Psoas muscle (tissue), 8 donors: ENCODE results near the gene HSF5. TPM values are rescaled to one million over a fixed set of nuclear protein-coding genes. Genes with fewer than 3 reads are reported as not detected.

Source experiments
- ATAC-seq, 4 donors: fragments of 200-7000 bp; cut with Tn5 transposase; one replicate each; pipeline ENCODE4 v1.9.1; 2020; ENCODE audit warnings: moderate library complexity in 3 of 4, mild to moderate bottlenecking in 2 of 4
- DNase-seq, 2 donors: peaks; one replicate each; pipeline ENCODE4 v3.0.0-alpha.2; 2020
- H3K27ac ChIP-seq: fragments of 200-600 bp; one replicate; pipeline ENCODE4 v1.8.0; 2022
- H3K27me3 ChIP-seq, 3 donors: fragments of 200-600 bp in 1 of 3; one replicate each; pipeline versions ENCODE4 v1.6.1 to v1.8.0; 2013 to 2022; ENCODE audit warnings: low read length in 2 of 3, mild to moderate bottlenecking in 2 of 3, moderate library complexity in 1 of 3; ENCODE audit not compliant: insufficient read depth in 3 of 3
- H3K36me3 ChIP-seq, 2 donors: fragments of 200-600 bp in 1 of 2; one replicate each; pipeline versions ENCODE4 v1.6.1 to v1.8.0; 2013 to 2022; ENCODE audit warnings: low read depth in 1 of 2, mild to moderate bottlenecking in 1 of 2, moderate library complexity in 1 of 2; ENCODE audit not compliant: insufficient read depth in 1 of 2
- H3K4me1 ChIP-seq: fragments of 200-600 bp; one replicate; pipeline ENCODE4 v1.8.0; 2022
- H3K4me3 ChIP-seq: fragments of 200-600 bp; one replicate; pipeline ENCODE4 v1.8.0; 2022; ENCODE audit warnings: mild to moderate bottlenecking
- H3K9me3 ChIP-seq: fragments of 200-600 bp; one replicate; pipeline ENCODE4 v1.8.0; 2022
- WGBS, 3 donors: extraction: QIAGEN DNeasy Blood & Tissue Kit; methylation state at CpG; one replicate each; pipeline versions ENCODE4 v1.1.6 to v1.1.7; 2013; 5-methylcytosine and 5-hydroxymethylcytosine counted together
- intact Hi-C, 2 donors: fragments of 100-400 bp; cut with DNase I; formaldehyde crosslinking; loops; one replicate each; pipeline versions ENCODE4 v1.11.0 to v1.14.2; 2022
- polyA plus RNA-seq, 3 donors: library from polyadenylated mRNA; stranded (reverse); fragments of 200-250 nt; gene quantifications; one replicate each; pipeline ENCODE4 v1.2.3, GENCODE V29; 2013
- total RNA-seq, 4 donors: library from RNA; stranded (reverse); fragmentation: NEBNext Ultra II Directional in 2 of 4; extraction: Animal tissue kit (Norgen Biotek cat#: 25700) in 2 of 4; gene quantifications; one replicate each; pipeline versions ENCODE4 v1.2.1 to v1.2.4, GENCODE V29; 2021 to 2023
- TF ChIP-seq, protein P1 (sequence below): fragments of 200-600 bp; IDR thresholded peaks from one replicate; pipeline ENCODE4 v1.8.0; 2022; ENCODE audit warnings: antibody characterized with exemption
- donor health status: healthy with polysubstance abuse.
- donor health status: DM: no; HTN: no; CAD: no; lungs with moderate emphysema.
- donor health status: Bipolar disorder and iron deficiency.
- donor health status: healthy.
- donor health status: DM: yes; HTN: yes; CAD: no.
- donor health status: DM: no; HTN: no; CAD: no.
- donor health status: DM: no; HTN: no; CAD: no.
- donor health status: DM: yes; HTN: yes; CAD: no.

Gene HSF5
- total and polyA plus RNA-seq, 7 donors = not detected

DNA sequence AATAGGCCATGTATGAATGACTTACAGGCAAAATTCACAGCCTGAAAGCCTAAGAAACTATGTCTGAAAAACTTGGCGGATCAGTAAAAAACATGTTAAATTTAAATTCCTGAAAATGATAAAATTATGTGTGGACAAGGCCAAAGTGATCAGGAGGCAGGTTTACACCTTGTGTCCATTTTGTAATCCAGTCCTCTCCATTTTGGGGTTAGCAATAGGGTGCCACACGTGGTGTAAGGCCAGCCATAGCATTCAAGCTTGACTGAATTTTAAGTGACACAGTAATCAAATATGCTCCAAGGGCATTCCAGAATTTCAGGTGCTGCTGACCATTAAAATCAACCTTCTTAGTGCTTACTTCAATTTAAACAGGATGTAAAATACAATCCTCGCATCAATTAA, 73.6 kb downstream of the HSF5 start:
- TF ChIP-seq, protein P1, sequence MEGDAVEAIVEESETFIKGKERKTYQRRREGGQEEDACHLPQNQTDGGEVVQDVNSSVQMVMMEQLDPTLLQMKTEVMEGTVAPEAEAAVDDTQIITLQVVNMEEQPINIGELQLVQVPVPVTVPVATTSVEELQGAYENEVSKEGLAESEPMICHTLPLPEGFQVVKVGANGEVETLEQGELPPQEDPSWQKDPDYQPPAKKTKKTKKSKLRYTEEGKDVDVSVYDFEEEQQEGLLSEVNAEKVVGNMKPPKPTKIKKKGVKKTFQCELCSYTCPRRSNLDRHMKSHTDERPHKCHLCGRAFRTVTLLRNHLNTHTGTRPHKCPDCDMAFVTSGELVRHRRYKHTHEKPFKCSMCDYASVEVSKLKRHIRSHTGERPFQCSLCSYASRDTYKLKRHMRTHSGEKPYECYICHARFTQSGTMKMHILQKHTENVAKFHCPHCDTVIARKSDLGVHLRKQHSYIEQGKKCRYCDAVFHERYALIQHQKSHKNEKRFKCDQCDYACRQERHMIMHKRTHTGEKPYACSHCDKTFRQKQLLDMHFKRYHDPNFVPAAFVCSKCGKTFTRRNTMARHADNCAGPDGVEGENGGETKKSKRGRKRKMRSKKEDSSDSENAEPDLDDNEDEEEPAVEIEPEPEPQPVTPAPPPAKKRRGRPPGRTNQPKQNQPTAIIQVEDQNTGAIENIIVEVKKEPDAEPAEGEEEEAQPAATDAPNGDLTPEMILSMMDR = no peak
- H3K4me1 ChIP-seq = no peaks in the 10 kb centered on the region
- H3K27ac ChIP-seq = no peak overlapping the region
- intact Hi-C loops = loop anchor here in 1 of 2 donors (10.0 kb wide), 1 partner anchor 110 kb away; no protein-coding TSS in a partner anchor
- DNase-seq = no peak
- no peaks in the 10 kb centered on the region for H3K9me3 ChIP-seq
- no peaks in the 10 kb centered on the region for H3K36me3 ChIP-seq
- no peak overlapping the region for H3K4me3 ChIP-seq
- 79 to 80% (median 79%) methylated on average over 3 of the region's 3 CpGs for WGBS, 3 donors
- no peak for ATAC-seq
- no peaks in the 10 kb centered on the region for H3K27me3 ChIP-seq

DNA sequence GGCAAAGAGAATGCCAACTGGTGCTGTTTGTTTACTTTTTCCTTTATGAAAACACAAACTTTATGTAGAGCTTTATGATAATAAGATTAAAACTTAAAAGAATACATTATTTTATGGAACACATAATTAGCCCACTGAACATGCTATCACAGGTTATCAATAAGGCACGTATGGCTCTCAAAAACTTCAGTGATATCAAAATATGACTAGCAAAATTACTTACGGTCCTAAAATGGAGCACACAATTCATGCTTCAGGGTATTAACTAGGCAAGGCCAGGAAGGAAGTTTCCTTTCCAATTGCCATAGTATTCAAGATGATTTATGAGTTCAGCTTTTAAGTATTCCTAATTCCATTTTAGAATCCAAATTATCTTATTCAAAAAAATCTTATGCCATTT, 74.5 kb downstream of the HSF5 start:
- no peak for DNase-seq
- H3K27me3 ChIP-seq = no peaks in the 10 kb centered on the region
- ATAC-seq = no peak
- H3K27ac ChIP-seq = no peak overlapping the region
- no peaks in the 10 kb centered on the region for H3K4me1 ChIP-seq
- WGBS, 3 donors = 66 to 68% (median 67%) methylated on average over 2 of the region's 2 CpGs
- intact Hi-C loops = loop anchor here in 1 of 2 donors (10.0 kb wide), 1 partner anchor 109 kb away; no protein-coding TSS in a partner anchor
- H3K4me3 ChIP-seq = no peak overlapping the region
- no peaks in the 10 kb centered on the region for H3K36me3 ChIP-seq
- H3K9me3 ChIP-seq = no peaks in the 10 kb centered on the region
- TF ChIP-seq, protein P1 = no peak

DNA sequence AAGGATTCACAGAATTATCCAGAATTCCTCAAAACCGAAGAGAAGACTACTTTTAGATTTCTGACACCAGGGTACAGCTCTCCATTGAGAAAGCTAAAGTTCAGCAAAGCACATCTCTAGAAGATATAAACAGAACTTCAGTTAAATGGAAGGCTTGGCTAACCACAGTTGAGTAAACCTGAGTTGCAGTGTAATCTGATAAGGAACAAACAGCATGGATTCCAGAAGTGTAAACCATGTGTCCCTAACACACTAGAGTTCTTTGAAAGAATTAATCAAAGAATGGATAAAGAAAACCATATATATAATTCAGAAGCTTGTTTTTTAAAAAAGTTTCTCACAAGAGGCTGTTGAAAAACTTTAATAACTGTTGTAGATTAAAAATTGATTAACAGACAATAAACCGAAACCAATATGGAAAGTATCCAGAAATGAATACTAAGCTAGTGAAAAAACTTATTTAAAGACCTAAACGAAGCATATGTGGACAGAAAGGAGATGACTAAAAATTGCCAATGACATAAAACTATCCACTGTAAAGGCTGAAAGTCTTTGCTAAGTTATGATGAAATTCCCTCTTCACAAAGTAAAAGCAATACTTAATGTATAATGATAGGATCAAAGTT, 75.1 kb downstream of the HSF5 start:
- intact Hi-C loops = loop anchor here in 1 of 2 donors (10.0 kb wide), 1 partner anchor 108 kb away; no protein-coding TSS in a partner anchor
- no peak for ATAC-seq

DNA sequence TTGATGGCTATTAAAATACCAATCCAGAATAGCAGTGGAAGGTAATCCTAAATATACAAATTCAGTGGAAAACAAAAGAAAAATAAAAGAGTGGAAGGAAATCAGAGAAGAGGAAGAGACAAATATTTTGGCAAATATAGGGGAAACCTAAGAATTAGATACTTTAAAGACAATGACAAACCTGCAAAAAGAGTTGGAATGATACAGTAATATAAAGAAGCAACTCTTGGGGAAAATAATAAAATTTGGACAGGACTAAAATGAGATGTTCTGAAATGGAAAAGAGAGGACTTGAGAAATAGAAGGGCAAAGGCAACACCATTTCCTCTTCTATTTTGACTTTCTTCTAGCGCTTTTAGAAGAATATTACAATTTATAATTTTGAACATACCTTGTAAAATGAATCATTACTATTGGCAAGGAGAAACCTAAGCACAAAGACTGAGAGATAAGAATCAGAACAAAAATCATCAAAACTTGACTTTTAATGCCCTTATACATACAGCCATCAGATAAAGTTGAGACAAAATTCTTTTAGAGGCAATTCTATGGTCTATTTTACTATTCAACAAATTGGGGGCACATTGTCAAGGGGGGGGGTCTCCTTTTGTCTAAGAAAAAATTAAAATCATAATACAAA, 76.0 kb downstream of the HSF5 start:
- Histone ChIP-seq H3K27me3 (peaks cover 0 to 2% (median 0%) of the 10 kb centered on the region in 3 donors), H3K9me3 (no peaks in the 10 kb centered on the region), H3K4me3 (no peak overlapping the region), H3K27ac (no peak overlapping the region), H3K4me1 (no peaks in the 10 kb centered on the region), H3K36me3 (no peaks in the 10 kb centered on the region)
- no peak for ATAC-seq
- TF ChIP-seq, protein P1 = no peak
- intact Hi-C loops = loop anchor here in 1 of 2 donors (10.0 kb wide), 1 partner anchor 107 kb away; no protein-coding TSS in a partner anchor
- no peak for DNase-seq
- WGBS, 3 donors = 97 to 100% (median 99%) methylated on average over 1 of the region's 1 CpG

More for the DNA sequence above, 75.1 kb downstream of the HSF5 start:
- Histone ChIP-seq H3K36me3 (no peaks in the 10 kb centered on the region), H3K27ac (no peak overlapping the region), H3K9me3 (no peaks in the 10 kb centered on the region), H3K4me3 (no peak overlapping the region), H3K27me3 (no peaks in the 10 kb centered on the region), H3K4me1 (no peaks in the 10 kb centered on the region)
- TF ChIP-seq, protein P1 = no peak
- DNase-seq = no peak
- 74 to 82% (median 75%) methylated on average over 3 of the region's 3 CpGs for WGBS, 3 donors
